Activated CD8-positive, alpha-beta memory T cell treated with anti-CD3 and anti-CD28 coated beads for 36 hours (primary cell): ENCODE data around the gene HBQ1. TPM values are rescaled to one million over a fixed set of nuclear protein-coding genes. Genes with fewer than 3 reads are reported as not detected.
"Not testable (repeated sequence)": the region's sequence is repeated elsewhere in the genome, so short reads cannot be mapped to it uniquely, and the experiment has no call there.

Experiments
- CTCF ChIA-PET: fragments of 350-600 bp; sonication (Branson Sonifier 250); formaldehyde crosslinking; loops from one replicate; lab custom pipeline; 2021; ENCODE audit warnings: antibody characterized with exemption; lab: Charles Lee
- POLR2A ChIA-PET: fragments of 350-600 bp; sonication (Branson Sonifier 250); formaldehyde crosslinking; loops from one replicate; lab custom pipeline; 2021; ENCODE audit warnings: antibody characterized with exemption; lab: Charles Lee
- total RNA-seq, 2 experiments: library from RNA; stranded (reverse); gene quantifications; one replicate each; pipeline ENCODE4 v1.2.3, GENCODE V29; 2021

HBQ1 gene
- 1 to 10 TPM in 1 of 2 experiments, not detected in 1; 1.3 TPM for total RNA-seq

- ChIA-PET POLR2A (no interaction called here), CTCF (interaction anchor here (0.7 to 2.1 kb wide), 8 partner anchors 12 to 182 kb away, joined by 3 to 6 read pairs (median 4); no protein-coding TSS in a partner anchor)
Observed at GRCh38 chr16:180101-180675, at the start of gene HBQ1. TSS of gene HBQ1 (plus strand) at chr16:180459. CDS start at chr16:180487, 28 bp downstream.

GRCh38 chr16:130533-131173 is 49.6 kb upstream of the HBQ1 start:
- ChIA-PET POLR2A (no interaction called here), CTCF (interaction anchor here (1.2 kb wide), 1 partner anchor 51 kb away, joined by 3 read pairs; no protein-coding TSS in a partner anchor)

GRCh38 chr16:132120-132519 is 48.1 kb upstream of the HBQ1 start:
- ChIA-PET CTCF (interaction anchor here (1.0 kb wide), 1 partner anchor 25 kb away, joined by 3 read pairs; no protein-coding TSS in a partner anchor), POLR2A (no interaction called here)

GRCh38 chr16:133716-134115 is 46.5 kb upstream of the HBQ1 start:
- CTCF ChIA-PET, result interaction anchor here (1.3 to 2.0 kb wide), 3 partner anchors 16 to 228 kb away, joined by 3 to 10 read pairs (median 6); no protein-coding TSS in a partner anchor
- POLR2A ChIA-PET, result interaction anchor here (0.5 kb wide), 1 partner anchor 82 kb away, joined by 10 read pairs; no protein-coding TSS in a partner anchor

- ChIA-PET CTCF (interaction anchor here (1.5 to 1.6 kb wide), 2 partner anchors 31 to 72 kb away, joined by 4 to 7 read pairs; no protein-coding TSS in a partner anchor), POLR2A (no interaction called here)
Observed at GRCh38 chr16:138049-138417, 42.2 kb upstream of the HBQ1 start.

- CTCF ChIA-PET, result interaction anchor here (0.5 kb wide), 1 partner anchor 58 kb away, joined by 6 read pairs; no protein-coding TSS in a partner anchor
Observed at GRCh38 chr16:140175-140857, 39.9 kb upstream of the HBQ1 start.

GRCh38 chr16:142405-142967 is 37.8 kb upstream of the HBQ1 start:
- ChIA-PET CTCF (interaction anchor here (1.1 to 1.3 kb wide), 3 partner anchors 35 to 219 kb away, joined by 3 to 5 read pairs (median 4); no protein-coding TSS in a partner anchor), POLR2A (no interaction called here)

More at GRCh38 chr16:140175-140857, 39.9 kb upstream of the HBQ1 start:
- POLR2A ChIA-PET, result no interaction called here

GRCh38 chr16:143047-143446 is 37.2 kb upstream of the HBQ1 start:
- ChIA-PET POLR2A (no interaction called here), CTCF (interaction anchor here (0.5 to 1.3 kb wide), 3 partner anchors 36 to 1817 kb away, joined by 3 to 5 read pairs (median 3); partner anchors contain the start of gene NDUFB10)

- ChIA-PET CTCF (interaction anchor here (0.5 to 1.3 kb wide), 3 partner anchors 36 to 1816 kb away, joined by 3 to 5 read pairs (median 3); partner anchors contain the start of gene NDUFB10), POLR2A (no interaction called here)
Observed at GRCh38 chr16:143456-143855, 36.8 kb upstream of the HBQ1 start.

- ChIA-PET POLR2A (no interaction called here), CTCF (no interaction called here)
Observed at GRCh38 chr16:144797-145252, 35.4 kb upstream of the HBQ1 start.

- CTCF ChIA-PET, result no interaction called here
- POLR2A ChIA-PET, result interaction anchor here (0.6 kb wide), 1 partner anchor 93 kb away, joined by 4 read pairs; the partner anchor contains the start of genes POLR3K and SNRNP25
Observed at GRCh38 chr16:146646-147045, 33.6 kb upstream of the HBQ1 start.

- CTCF ChIA-PET, result no interaction called here
Observed at GRCh38 chr16:149024-149660, 31.1 kb upstream of the HBQ1 start.

GRCh38 chr16:152141-153128 is 27.8 kb upstream of the HBQ1 start, which contains the start of gene HBZ:
TSS of gene HBZ (plus strand) at chr16:152644. CDS start at chr16:152910, 266 bp downstream.
- ChIA-PET POLR2A (interaction anchor here (0.6 kb wide), 1 partner anchor 13 kb away, joined by 3 read pairs; the partner anchor contains the start of gene HBM), CTCF (no interaction called here)

More at GRCh38 chr16:149024-149660, 31.1 kb upstream of the HBQ1 start:
- POLR2A ChIA-PET, result interaction anchor here (0.7 kb wide), 1 partner anchor 78 kb away, joined by 3 read pairs; no protein-coding TSS in a partner anchor

GRCh38 chr16:153129-153521 is 27.1 kb upstream of the HBQ1 start:
- POLR2A ChIA-PET, CTCF ChIA-PET: not testable (repeated sequence)

GRCh38 chr16:153550-154216 is 26.6 kb upstream of the HBQ1 start:
- CTCF ChIA-PET, POLR2A ChIA-PET: not testable (repeated sequence)

- CTCF ChIA-PET, result no interaction called here
- POLR2A ChIA-PET, result no interaction called here
Observed at GRCh38 chr16:154217-155030, 25.8 kb upstream of the HBQ1 start.
